AG04449 (cell line): Measurements from ENCODE around the gene LDAH.
"Not testable (repeated sequence)": the region's sequence is repeated elsewhere in the genome, so short reads cannot be mapped to it uniquely, and the experiment has no call there.

Experiments
- CTCF ChIA-PET: fragments of 350-600 bp; formaldehyde crosslinking; extraction: SDS; loops from one replicate; lab custom pipeline; 2021; ENCODE audit warnings: antibody characterized with exemption; lab: Yijun Ruan, JAX
- POLR2A ChIA-PET: fragments of 400-600, 350-600 bp; formaldehyde crosslinking; extraction: SDS; loops from one replicate; lab custom pipeline; 2020; ENCODE audit warnings: antibody characterized with exemption, inconsistent platforms; lab: Yijun Ruan, JAX
- DNase-seq: peaks from one replicate; pipeline ENCODE4 v3.0.0-alpha.2; 2010; ENCODE audit warnings: low read depth, low spot score
- H3K4me3 ChIP-seq: 2 replicates; pipeline ENCODE4 v1.5.1; 2011; ENCODE audit warnings: low read depth, mild to moderate bottlenecking, control low read depth, low read length
- TF ChIP-seq, protein P1 (sequence below): IDR thresholded peaks from one replicate; pipeline ENCODE4 v1.5.1; 2011; ENCODE audit warnings: mild to moderate bottlenecking, moderate library complexity, low read length, control low read depth, inconsistent platforms; ENCODE audit not compliant: insufficient read depth; ENCODE audit errors: missing control alignments

Gene LDAH

DNA sequence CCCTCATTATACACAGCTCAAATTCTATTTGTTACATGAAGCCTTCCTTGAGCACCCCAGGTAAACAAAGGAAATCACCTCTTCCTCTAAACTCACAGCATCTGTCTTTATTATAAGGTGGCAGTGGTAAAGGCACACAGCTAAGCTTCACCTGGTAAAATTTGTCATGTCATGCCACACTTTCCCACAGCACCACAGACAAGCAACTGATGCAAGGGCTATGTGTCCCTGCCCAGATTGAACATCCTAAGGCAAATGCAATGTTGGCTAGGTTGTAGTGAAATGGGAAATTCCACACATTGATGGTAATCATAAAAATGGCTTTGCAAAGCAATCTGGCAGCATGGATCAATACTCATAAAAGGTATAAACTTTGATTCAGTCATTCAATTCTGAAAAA, 18.9 kb downstream of the LDAH start:
- TF ChIP-seq, protein P1, sequence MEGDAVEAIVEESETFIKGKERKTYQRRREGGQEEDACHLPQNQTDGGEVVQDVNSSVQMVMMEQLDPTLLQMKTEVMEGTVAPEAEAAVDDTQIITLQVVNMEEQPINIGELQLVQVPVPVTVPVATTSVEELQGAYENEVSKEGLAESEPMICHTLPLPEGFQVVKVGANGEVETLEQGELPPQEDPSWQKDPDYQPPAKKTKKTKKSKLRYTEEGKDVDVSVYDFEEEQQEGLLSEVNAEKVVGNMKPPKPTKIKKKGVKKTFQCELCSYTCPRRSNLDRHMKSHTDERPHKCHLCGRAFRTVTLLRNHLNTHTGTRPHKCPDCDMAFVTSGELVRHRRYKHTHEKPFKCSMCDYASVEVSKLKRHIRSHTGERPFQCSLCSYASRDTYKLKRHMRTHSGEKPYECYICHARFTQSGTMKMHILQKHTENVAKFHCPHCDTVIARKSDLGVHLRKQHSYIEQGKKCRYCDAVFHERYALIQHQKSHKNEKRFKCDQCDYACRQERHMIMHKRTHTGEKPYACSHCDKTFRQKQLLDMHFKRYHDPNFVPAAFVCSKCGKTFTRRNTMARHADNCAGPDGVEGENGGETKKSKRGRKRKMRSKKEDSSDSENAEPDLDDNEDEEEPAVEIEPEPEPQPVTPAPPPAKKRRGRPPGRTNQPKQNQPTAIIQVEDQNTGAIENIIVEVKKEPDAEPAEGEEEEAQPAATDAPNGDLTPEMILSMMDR = no peak
- ChIA-PET CTCF (interaction anchor here (0.7 kb wide), 1 partner anchor 153 kb away, joined by 3 read pairs; the partner anchor contains the start of gene HS1BP3), POLR2A (no interaction called here)
- no peak overlapping the region for H3K4me3 ChIP-seq
- DNase-seq = no peak

DNA sequence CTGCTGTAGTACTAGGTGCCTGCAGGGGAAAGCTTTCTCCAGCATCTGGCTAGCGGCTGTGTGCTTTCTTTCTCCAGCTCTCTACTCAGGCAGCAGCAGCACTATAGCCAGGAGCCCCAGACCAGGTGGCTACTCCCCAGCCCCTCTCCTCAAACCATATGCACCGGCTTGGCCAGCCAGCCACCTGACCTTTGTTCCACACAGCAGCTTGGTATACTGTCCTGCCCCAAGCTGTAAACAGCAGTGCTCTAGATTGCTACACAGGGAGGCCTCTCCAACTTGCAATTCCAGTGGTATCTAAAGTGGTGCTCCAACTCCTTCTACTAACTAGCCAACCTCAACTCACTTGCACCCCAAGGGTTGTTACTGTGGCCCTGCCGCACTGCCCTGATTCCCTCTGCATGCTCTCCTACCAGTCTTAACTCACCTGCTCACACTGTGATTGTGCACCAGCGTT, 19.6 kb downstream of the LDAH start:
- ChIA-PET CTCF (interaction anchor here (0.5 to 0.7 kb wide), 2 partner anchors 152 to 239 kb away, joined by 3 read pairs; partner anchors contain the start of gene HS1BP3), POLR2A (no interaction called here)
- TF ChIP-seq, protein P1 = no peak
- H3K4me3 ChIP-seq = no peak overlapping the region
- no peak for DNase-seq

DNA sequence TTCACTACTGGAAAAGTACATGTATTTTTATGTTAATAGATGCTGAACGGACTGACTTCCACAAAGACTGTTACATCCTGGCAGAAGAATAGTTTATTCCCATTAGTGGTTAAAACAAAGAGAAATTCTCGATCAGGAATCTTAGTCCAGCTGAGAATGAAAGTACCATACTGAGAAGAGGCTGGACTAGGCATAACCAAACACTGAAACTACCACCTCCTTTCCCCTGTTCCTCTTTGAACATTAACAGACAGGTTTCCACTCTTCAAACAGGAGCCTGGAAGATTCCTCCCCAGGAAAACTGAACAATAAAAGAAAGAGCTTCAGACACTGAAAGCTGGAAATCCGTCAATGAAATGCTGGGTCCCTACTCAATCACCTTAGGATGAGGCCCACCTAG, 25.8 kb downstream of the LDAH start:
- H3K4me3 ChIP-seq = no peak overlapping the region
- DNase-seq = no peak
- POLR2A ChIA-PET = no interaction called here
- CTCF ChIA-PET = interaction anchor here (0.7 to 1.3 kb wide), 2 partner anchors 10 to 15 kb away, joined by 3 to 6 read pairs; no protein-coding TSS in a partner anchor
- TF ChIP-seq, protein P1 = no peak

DNA sequence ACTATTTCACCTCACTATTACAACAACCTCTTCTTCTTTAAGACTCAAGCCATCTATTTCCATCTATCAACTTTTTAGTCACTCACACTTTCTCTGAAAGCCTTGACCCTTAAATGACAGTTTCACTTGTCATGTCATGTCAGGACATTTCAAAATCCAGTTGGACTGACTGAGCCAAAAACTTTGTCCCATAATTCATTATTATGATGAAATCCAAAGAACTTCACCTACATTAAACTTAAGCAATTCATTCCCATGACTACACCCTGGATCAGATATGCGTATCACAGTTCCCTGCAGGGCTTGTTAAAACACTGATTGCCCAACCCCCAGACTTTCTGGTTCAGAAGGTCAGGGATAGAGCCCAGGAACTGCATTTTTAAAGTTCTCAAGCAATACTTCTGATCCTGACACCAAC, 26.5 kb downstream of the LDAH start:
- peak; percentile 29 for DNase-seq
- POLR2A ChIA-PET = no interaction called here
- CTCF ChIA-PET = interaction anchor here (1.3 kb wide), 1 partner anchor 14 kb away, joined by 6 read pairs; no protein-coding TSS in a partner anchor
- H3K4me3 ChIP-seq = no peak overlapping the region
- TF ChIP-seq, protein P1 = no peak

DNA sequence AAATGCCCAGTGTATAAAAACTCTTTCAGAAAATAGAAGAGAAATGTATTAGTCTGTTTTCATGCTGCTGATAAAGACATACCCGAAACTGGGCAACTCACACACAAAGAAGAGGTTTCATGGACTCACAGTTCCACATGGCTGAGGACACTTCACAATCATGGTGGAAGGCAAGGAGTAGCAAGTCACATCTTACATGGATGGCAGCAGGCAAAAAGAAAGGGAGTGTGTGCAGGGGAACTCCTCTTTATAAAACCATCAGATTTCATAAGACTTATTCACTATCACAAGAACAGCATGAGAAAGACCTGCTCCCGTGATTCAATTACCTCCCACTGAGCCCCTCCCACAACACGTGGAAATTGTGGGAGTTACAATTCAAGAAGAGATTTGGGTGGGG, 29.0 kb downstream of the LDAH start:
- H3K4me3 ChIP-seq, DNase-seq, POLR2A ChIA-PET: not testable (repeated sequence)
- CTCF ChIA-PET = interaction anchor here (2.8 to 3.8 kb wide), 2 partner anchors 12 to 133 kb away, joined by 9 to 29 read pairs; no protein-coding TSS in a partner anchor

DNA sequence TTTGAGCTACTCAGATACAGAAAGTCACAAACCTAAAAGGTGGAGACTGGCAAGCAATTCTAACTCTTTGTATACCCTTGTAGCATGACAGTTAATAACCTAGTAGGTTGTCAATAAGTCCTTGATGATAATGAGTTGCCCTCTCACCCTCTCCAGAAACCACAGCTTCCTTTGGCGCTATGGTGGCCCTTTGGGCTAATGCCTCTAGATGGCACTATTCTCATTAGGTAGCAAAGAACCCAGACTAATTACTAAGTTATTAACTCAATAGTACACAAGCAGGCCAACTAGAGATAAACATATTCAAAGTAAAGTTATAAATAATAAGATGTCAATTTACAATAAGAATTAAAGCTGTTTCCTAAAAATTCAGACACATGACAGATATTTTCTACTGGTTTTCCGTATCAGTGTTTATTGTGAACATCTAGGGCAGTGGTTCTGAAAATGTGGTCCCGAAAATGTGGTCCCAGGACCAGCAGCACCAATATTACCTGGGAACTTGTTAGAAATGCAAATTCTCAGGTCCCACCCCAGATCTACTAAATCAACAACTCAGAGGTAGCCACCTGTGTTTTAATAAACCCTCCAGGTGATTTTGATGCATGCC, 41.1 kb downstream of the LDAH start:
- H3K4me3 ChIP-seq = no peak overlapping the region
- ChIA-PET CTCF (interaction anchor here (0.8 to 12.0 kb wide), 31 partner anchors 10 to 336 kb away, joined by 3 to 135 read pairs (median 4); partner anchors contain the start of gene LDAH), POLR2A (no interaction called here)
- TF ChIP-seq, protein P1 = peak; percentile 52
- no peak for DNase-seq

DNA sequence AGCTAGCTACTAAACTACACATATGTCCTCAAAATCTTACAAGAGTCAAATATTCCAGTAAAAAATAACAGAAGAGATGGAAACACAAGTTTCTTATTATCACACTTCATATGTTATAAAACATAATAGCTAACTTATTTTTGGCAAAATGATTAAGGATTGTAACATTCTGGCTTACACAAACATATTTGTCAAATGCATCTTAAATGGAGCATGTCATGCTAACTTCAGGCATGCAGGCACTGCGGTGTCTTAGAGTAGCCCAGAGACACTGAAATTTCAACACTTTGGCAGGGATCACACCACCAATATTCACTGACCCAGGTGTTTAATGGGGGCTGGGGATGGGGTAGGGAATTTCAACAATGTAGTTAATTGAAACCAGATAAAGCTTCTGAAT, 51.6 kb downstream of the LDAH start:
- CTCF ChIA-PET = interaction anchor here (0.9 to 3.5 kb wide), 5 partner anchors 11 to 191 kb away, joined by 3 to 32 read pairs (median 6); no protein-coding TSS in a partner anchor
- TF ChIP-seq, protein P1 = no peak
- POLR2A ChIA-PET = no interaction called here
- H3K4me3 ChIP-seq = no peak overlapping the region
- no peak for DNase-seq
